ENCODE measurements around the gene PP2D1. TPM values are rescaled to one million over a fixed set of nuclear protein-coding genes. Genes with fewer than 3 reads are reported as not detected.

PP2D1 gene
- total and polyA plus RNA-seq, 9 of the 15 experiments (the other 6 are each of a cell fraction or from before 2014, with no cell fraction given), result 0.07 to 0.10 TPM; not detected in 7

DNA sequence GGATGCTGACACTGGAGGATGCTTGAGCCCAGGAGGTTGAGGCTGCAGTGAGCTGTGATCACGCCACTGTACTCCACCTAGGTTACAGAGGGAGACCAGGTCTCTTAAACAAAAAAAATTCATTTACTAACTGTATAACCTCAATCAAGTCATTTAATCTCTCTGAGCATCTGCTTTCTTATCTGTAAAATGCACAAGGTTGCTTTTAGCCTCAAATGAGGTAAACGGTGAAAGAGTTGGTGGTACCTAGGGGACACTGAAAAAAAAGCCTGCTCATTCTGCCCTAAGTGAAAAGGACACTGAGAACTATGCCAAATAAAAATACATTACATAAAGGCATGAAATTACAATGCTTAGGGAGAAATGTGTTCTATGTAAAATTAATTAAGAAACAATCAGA is 3.4 kb downstream of the PP2D1 start (continued):
- no peak for TF ChIP-seq MTA3 (IDR thresholded peaks at IDR 0.05; ENCODE audit: borderline replicate concordance)
- TF ChIP-seq NFXL1 (CRISPR knock-in tag; IDR thresholded peaks at IDR 0.05), result no peak
- TF ChIP-seq ZFP36 (IDR thresholded peaks at IDR 0.05; ENCODE audit: low read depth, low read length, partially characterized antibody), result no peak
- TF ChIP-seq TFAM (CRISPR knock-in tag; conservative IDR thresholded peaks at IDR 0.05), result no peak
- TF ChIP-seq HDAC6 (IDR thresholded peaks at IDR 0.05; ENCODE audit: low read depth, low read length), result no peak
- no peak for TF ChIP-seq POLR3G (IDR thresholded peaks at IDR 0.05; ENCODE audit: extremely low read depth, insufficient read length, insufficient replicate concordance)
- TF ChIP-seq HNRNPUL1 (IDR thresholded peaks at IDR 0.05; ENCODE audit: low read length), result no peak
- TF ChIP-seq ZFX (CRISPR knock-in tag; IDR thresholded peaks at IDR 0.05), result no peak
- TF ChIP-seq BRF1 (IDR thresholded peaks at IDR 0.05; ENCODE audit: borderline replicate concordance, extremely low read depth, insufficient read length), result no peak
- TF ChIP-seq, protein P1, sequence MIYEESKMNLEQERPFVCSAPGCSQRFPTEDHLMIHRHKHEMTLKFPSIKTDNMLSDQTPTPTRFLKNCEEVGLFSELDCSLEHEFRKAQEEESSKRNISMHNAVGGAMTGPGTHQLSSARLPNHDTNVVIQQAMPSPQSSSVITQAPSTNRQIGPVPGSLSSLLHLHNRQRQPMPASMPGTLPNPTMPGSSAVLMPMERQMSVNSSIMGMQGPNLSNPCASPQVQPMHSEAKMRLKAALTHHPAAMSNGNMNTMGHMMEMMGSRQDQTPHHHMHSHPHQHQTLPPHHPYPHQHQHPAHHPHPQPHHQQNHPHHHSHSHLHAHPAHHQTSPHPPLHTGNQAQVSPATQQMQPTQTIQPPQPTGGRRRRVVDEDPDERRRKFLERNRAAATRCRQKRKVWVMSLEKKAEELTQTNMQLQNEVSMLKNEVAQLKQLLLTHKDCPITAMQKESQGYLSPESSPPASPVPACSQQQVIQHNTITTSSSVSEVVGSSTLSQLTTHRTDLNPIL (CRISPR knock-in tag; IDR thresholded peaks at IDR 0.05), result no peak
- TF ChIP-seq, protein P2, sequence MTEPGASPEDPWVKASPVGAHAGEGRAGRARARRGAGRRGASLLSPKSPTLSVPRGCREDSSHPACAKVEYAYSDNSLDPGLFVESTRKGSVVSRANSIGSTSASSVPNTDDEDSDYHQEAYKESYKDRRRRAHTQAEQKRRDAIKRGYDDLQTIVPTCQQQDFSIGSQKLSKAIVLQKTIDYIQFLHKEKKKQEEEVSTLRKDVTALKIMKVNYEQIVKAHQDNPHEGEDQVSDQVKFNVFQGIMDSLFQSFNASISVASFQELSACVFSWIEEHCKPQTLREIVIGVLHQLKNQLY (CRISPR knock-in tag; conservative IDR thresholded peaks at IDR 0.05), result no peak
- TF ChIP-seq, protein P3, sequence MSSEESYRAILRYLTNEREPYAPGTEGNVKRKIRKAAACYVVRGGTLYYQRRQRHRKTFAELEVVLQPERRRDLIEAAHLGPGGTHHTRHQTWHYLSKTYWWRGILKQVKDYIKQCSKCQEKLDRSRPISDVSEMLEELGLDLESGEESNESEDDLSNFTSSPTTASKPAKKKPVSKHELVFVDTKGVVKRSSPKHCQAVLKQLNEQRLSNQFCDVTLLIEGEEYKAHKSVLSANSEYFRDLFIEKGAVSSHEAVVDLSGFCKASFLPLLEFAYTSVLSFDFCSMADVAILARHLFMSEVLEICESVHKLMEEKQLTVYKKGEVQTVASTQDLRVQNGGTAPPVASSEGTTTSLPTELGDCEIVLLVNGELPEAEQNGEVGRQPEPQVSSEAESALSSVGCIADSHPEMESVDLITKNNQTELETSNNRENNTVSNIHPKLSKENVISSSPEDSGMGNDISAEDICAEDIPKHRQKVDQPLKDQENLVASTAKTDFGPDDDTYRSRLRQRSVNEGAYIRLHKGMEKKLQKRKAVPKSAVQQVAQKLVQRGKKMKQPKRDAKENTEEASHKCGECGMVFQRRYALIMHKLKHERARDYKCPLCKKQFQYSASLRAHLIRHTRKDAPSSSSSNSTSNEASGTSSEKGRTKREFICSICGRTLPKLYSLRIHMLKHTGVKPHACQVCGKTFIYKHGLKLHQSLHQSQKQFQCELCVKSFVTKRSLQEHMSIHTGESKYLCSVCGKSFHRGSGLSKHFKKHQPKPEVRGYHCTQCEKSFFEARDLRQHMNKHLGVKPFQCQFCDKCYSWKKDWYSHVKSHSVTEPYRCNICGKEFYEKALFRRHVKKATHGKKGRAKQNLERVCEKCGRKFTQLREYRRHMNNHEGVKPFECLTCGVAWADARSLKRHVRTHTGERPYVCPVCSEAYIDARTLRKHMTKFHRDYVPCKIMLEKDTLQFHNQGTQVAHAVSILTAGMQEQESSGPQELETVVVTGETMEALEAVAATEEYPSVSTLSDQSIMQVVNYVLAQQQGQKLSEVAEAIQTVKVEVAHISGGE (CRISPR knock-in tag; IDR thresholded peaks at IDR 0.05), result no peak
- no peak for TF ChIP-seq XRCC3 (IDR thresholded peaks at IDR 0.05)
- TF ChIP-seq, protein P4, sequence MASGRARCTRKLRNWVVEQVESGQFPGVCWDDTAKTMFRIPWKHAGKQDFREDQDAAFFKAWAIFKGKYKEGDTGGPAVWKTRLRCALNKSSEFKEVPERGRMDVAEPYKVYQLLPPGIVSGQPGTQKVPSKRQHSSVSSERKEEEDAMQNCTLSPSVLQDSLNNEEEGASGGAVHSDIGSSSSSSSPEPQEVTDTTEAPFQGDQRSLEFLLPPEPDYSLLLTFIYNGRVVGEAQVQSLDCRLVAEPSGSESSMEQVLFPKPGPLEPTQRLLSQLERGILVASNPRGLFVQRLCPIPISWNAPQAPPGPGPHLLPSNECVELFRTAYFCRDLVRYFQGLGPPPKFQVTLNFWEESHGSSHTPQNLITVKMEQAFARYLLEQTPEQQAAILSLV (tag; IDR thresholded peaks at IDR 0.05), result no peak
- TF ChIP-seq, protein P5, sequence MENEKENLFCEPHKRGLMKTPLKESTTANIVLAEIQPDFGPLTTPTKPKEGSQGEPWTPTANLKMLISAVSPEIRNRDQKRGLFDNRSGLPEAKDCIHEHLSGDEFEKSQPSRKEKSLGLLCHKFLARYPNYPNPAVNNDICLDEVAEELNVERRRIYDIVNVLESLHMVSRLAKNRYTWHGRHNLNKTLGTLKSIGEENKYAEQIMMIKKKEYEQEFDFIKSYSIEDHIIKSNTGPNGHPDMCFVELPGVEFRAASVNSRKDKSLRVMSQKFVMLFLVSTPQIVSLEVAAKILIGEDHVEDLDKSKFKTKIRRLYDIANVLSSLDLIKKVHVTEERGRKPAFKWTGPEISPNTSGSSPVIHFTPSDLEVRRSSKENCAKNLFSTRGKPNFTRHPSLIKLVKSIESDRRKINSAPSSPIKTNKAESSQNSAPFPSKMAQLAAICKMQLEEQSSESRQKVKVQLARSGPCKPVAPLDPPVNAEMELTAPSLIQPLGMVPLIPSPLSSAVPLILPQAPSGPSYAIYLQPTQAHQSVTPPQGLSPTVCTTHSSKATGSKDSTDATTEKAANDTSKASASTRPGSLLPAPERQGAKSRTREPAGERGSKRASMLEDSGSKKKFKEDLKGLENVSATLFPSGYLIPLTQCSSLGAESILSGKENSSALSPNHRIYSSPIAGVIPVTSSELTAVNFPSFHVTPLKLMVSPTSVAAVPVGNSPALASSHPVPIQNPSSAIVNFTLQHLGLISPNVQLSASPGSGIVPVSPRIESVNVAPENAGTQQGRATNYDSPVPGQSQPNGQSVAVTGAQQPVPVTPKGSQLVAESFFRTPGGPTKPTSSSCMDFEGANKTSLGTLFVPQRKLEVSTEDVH (IDR thresholded peaks at IDR 0.05; ENCODE audit: low read depth, partially characterized antibody), result no peak

Measured in K562 (cell line).